VCaP (cell line): ENCODE measurements around the gene PRKAB2.

Experiments
- H3K27ac ChIP-seq: fragments of 450-650 bp; 2 replicates; pipeline ENCODE4 v1.5.1; 2017
- TF ChIP-seq, protein P1 (sequence below): fragments of 450-650 bp; conservative IDR thresholded peaks from 2 replicates; pipeline ENCODE4 v1.5.1; 2017; ENCODE audit warnings: mild to moderate bottlenecking, moderate library complexity

PRKAB2 gene, protein sequence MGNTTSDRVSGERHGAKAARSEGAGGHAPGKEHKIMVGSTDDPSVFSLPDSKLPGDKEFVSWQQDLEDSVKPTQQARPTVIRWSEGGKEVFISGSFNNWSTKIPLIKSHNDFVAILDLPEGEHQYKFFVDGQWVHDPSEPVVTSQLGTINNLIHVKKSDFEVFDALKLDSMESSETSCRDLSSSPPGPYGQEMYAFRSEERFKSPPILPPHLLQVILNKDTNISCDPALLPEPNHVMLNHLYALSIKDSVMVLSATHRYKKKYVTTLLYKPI

DNA sequence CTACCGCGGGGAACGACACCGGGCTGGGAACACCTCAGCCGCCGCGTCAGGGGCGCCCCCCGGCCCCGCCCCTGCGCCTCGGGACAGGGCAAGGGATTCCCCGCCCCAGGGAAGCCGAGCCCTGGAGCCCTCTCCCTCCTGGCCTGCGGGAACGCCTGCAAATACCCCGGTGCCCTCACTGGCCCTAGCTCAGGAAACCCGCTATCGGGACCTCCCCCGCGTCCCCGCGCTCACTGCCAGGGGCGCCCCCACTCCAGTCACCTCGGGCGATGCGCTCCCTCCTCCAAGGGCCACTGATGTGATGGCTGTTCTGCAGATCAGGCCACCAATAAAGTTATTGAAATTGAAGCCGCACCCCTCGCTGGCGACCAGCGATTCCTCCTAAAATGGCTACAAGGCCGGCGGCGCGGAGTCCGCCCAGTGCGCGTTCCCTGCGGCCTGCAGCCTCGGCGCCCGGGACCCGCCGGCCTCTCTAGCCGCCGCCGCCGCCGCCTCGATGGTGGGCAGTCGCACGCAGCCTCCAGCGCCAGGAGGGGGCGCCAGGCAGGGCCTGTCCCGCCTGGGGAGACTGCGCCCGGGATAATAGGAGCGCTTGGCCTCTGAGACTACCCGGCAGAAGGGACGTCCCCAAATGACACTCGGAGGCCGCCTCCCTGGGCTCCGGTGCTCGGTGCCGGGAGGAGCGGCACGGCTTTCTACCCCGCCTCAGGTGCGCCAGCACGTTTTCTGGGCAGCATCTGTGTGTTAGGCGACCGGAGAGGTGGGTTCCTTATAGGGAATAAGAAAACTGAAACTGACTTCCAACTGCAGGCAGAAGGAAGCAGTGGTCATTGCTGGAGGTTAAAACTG lies at the start of gene PRKAB2:
TSS of gene PRKAB2 (minus strand) at position 303 of the 849 bp plus-strand sequence. CDS start 326 bp downstream, outside the sequence.
- TF ChIP-seq, protein P1, sequence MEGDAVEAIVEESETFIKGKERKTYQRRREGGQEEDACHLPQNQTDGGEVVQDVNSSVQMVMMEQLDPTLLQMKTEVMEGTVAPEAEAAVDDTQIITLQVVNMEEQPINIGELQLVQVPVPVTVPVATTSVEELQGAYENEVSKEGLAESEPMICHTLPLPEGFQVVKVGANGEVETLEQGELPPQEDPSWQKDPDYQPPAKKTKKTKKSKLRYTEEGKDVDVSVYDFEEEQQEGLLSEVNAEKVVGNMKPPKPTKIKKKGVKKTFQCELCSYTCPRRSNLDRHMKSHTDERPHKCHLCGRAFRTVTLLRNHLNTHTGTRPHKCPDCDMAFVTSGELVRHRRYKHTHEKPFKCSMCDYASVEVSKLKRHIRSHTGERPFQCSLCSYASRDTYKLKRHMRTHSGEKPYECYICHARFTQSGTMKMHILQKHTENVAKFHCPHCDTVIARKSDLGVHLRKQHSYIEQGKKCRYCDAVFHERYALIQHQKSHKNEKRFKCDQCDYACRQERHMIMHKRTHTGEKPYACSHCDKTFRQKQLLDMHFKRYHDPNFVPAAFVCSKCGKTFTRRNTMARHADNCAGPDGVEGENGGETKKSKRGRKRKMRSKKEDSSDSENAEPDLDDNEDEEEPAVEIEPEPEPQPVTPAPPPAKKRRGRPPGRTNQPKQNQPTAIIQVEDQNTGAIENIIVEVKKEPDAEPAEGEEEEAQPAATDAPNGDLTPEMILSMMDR, result peak; percentile 98
- H3K27ac ChIP-seq, result peak within 1 kb of the TSS; percentile 88

DNA sequence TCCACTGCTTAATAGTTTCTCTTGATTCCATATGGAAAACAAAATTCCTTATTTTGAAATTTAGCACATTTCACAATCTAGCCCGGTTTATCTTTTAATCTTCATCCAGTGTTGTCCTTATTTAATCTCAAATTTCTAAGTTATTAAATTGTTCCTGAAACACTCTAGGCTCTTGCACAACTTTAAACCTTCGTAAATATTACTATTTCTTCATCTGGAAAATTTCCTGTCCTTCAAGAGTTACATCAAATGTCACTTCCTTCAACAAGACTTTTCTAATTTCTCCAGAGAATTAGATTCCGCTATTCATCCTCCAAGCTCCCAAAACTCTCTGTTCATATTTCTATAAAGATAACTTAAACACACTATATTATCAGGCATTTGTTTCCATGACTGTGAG lies 46.3 kb upstream of the PRKAB2 start:
- TF ChIP-seq, protein P1, result no peak
- no peak overlapping the region for H3K27ac ChIP-seq

DNA sequence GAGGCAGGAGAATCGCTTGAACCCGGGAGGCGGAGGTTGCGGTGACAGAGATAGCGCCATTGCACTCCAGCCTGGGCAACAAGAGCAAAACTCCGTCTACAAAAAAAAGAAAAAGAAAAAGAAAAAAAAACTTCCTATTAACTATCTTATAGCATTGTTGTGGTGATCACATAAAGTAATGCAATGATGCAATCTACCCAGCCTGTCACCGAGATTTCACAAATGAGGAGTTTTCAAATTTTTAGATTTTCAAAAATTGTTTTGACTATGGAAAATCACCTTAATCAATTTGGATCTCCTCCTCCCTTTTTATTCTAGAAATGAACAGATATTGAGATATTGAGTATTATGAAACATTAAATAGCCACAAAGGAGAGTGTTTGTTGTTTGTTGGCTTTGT lies 44.9 kb upstream of the PRKAB2 start:
- TF ChIP-seq, protein P1, result no peak
- peak overlapping the region; percentile 66; the same call in 1 of the 2 replicates for H3K27ac ChIP-seq

DNA sequence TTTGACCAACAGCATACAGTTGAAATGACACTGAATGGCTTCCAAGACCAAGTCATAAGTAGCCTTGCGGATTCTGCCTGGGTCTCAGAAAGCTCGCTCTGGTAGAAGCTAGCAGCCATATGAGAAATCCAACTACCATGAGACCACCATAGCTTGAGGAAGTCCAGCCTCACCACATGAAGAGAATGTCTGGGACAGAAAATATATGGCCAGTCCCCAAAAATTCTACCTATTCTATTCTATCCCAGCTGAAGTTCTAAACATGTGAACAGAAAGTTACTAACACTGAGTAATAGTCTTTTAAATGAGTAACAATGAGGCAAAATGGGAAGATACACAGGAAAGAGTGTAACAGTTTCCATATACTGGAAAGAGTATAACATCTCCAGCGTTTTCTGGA lies 43.9 kb upstream of the PRKAB2 start:
- TF ChIP-seq, protein P1, result no peak

DNA sequence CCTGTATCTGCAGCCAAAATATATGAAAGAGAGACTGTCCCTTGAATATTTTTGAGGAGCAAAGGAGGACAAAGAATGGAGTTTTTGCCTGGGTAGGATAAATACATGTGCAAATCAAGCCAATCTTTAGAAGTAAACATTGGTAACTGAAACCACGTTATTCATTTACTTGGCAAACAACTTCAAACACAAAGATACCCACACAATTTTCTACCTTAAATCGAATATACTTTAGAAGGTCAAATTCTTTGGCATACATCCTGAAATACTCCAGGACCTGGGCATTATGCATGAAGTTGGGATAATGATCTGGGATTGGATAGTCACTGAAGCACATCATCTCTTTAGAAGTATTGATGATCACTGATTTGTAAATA lies 43.3 kb upstream of the PRKAB2 start:
- peak overlapping the region; percentile 66 for H3K27ac ChIP-seq
- TF ChIP-seq, protein P1, result no peak

More for the DNA sequence above, 43.9 kb upstream of the PRKAB2 start:
- peak overlapping the region; percentile 66 for H3K27ac ChIP-seq

DNA sequence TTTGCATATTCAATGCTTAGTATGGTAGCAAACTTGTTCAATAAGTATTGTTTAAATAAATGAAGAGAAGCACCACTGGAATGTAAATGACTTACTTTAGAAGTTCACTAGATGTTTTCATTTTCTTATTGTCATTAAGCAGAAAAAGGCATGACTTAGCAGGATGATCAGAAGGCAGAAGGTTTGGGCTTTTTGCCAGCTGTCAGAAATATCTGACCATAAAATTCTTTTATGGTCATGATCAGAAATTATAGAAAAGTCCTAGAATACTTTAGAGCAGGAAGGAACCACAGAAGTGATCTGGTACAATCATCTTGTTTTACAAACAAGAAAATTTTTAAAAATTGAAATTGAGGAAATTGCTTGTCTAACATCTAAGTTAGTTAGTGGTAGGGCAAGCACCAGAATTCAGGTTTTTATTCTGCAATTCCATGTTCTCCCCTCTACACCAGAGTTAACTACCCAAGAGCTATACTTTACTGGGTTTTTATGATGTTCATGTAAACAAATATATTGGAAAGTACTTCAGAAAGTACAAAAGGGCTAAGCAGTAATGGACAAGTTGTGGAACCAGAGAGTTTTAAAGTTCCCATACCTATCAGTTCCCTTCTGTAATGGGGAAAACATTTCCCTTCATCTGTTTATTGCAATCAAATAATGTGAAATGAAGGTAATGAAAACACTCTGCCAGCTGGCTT lies 42.7 kb upstream of the PRKAB2 start:
- H3K27ac ChIP-seq, result peak overlapping the region; percentile 66
- TF ChIP-seq, protein P1, result no peak

DNA sequence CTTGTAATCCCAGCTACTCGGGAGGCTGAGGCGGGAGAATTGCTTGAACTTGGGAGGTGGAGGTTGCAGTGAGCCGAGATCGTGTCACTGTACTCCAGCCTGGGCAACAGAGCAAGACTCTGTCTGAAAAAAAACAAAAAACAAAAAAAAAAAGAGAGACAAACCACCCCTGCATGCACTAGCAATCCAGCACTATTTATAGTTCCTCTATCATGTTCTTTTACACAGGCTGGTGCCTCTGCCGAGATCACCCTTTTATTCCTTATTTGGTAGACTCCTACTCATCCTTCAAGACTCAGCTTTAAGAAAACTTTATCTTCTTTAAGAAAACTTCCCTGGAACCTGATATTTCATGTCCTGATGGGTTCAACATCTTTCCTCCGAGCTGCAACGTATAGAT lies 42.1 kb upstream of the PRKAB2 start:
- H3K27ac ChIP-seq, result peak overlapping the region; percentile 66
- TF ChIP-seq, protein P1, result no peak
